SK-N-MC (cell line): Measurements from ENCODE around the gene CFLAR.

Source experiments
- EZH2 ChIP-seq: fragments of 200-600 bp; sonication (generic); IDR thresholded peaks from one replicate; pipeline ENCODE4 v1.6.1; 2017; ENCODE audit warnings: antibody characterized with exemption
- POLR2AphosphoS5 ChIP-seq: IDR thresholded peaks from 2 replicates; pipeline ENCODE4 v1.6.1; 2012; ENCODE audit warnings: mild to moderate bottlenecking, low read depth, low read length, borderline replicate concordance

GRCh38 chr2:201197781-201198180 lies 81.8 kb downstream of the CFLAR start:
- TF ChIP-seq POLR2AphosphoS5 (no peak), EZH2 (no peak)
